Neural crest cell (in vitro differentiated cells): ENCODE data around the gene GALNT9. TPM values are rescaled to one million over a fixed set of nuclear protein-coding genes. Genes with fewer than 3 reads are reported as not detected.

Experiments
- DNase-seq: peaks from one replicate; pipeline ENCODE4 v3.0.0; 2021; ENCODE audit warnings: low read depth, mixed read lengths, low spot score
- H3K27ac Mint-ChIP-seq: one replicate; pipeline ENCODE4 v1.8.0; 2021; ENCODE audit warnings: mild to moderate bottlenecking, mixed read lengths; ENCODE audit not compliant: unreplicated experiment
- H3K27me3 Mint-ChIP-seq: 2 replicates; pipeline ENCODE4 v1.8.0; 2021; ENCODE audit warnings: low read depth, mild to moderate bottlenecking, mixed read lengths
- H3K36me3 Mint-ChIP-seq: 2 replicates; pipeline ENCODE4 v1.8.0; 2021; ENCODE audit warnings: low read depth, mild to moderate bottlenecking, mixed read lengths
- H3K4me1 Mint-ChIP-seq: 2 replicates; pipeline ENCODE4 v1.8.0; 2021; ENCODE audit warnings: mixed read lengths
- H3K4me3 Mint-ChIP-seq: one replicate; pipeline ENCODE4 v1.8.0; 2021; ENCODE audit warnings: mild to moderate bottlenecking, mixed read lengths
- H3K9me3 Mint-ChIP-seq: 2 replicates; pipeline ENCODE4 v1.8.0; 2021; ENCODE audit warnings: mixed read lengths
- total RNA-seq: library from RNA; stranded (reverse); gene quantifications from 2 replicates; pipeline ENCODE4 v1.2.1, GENCODE V29; 2021
- TF ChIP-seq, protein P1 (sequence below): fragments of 200-600 bp; sonication (generic); conservative IDR thresholded peaks from 2 replicates; pipeline ENCODE4 v1.5.0; 2021; ENCODE audit warnings: antibody characterized with exemption, mild to moderate bottlenecking

GALNT9 gene
- total RNA-seq, 1 donor from 2014 or later, result 1.3 TPM

DNA sequence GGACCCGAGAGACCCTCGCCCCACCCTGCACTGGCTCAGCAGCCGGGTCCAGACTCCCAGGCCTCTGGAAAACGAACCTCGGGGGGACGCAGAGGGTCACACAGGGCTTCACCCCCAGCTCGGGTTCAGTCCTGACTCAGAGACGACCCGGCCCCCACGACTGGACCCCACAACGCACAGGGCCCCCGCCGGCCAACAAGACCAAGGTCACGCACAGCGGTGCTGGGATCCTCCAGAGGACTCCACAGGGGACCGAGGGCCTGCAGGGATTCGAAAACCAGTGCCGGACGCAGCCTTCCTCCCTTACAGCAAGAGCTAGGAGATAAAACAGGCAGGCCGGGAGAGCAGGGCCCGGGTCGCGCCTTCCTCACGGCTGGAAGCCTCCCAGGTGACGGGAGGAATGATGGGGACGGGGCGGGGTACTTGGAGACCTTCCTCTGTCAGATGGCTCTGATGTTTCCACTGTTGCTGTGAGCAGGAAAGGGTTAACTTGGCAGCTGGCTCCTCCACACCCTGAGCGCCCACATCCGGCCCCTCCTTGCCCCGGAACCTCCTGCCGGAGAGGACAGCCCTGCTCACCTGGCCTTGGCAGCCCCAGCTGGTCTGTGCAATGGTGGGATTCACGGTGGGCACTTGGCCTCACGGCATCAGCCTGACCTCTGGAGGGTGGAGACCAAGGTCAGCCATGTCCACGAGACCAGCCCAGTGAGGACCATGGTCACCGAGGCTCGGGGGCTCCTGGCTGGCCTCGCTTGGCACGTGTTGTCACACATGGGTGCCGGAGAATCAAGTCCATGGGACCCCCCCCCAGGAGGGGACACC is 46.2 kb downstream of the GALNT9 start:
- Mint-ChIP-seq H3K36me3 (no peaks in the 10 kb centered on the region), H3K27ac (no peak overlapping the region), H3K9me3 (no peaks in the 10 kb centered on the region), H3K27me3 (peaks cover 41% of the 10 kb centered on the region), H3K4me1 (peaks cover 5% of the 10 kb centered on the region), H3K4me3 (no peak overlapping the region)
- no peak for DNase-seq
- TF ChIP-seq, protein P1, sequence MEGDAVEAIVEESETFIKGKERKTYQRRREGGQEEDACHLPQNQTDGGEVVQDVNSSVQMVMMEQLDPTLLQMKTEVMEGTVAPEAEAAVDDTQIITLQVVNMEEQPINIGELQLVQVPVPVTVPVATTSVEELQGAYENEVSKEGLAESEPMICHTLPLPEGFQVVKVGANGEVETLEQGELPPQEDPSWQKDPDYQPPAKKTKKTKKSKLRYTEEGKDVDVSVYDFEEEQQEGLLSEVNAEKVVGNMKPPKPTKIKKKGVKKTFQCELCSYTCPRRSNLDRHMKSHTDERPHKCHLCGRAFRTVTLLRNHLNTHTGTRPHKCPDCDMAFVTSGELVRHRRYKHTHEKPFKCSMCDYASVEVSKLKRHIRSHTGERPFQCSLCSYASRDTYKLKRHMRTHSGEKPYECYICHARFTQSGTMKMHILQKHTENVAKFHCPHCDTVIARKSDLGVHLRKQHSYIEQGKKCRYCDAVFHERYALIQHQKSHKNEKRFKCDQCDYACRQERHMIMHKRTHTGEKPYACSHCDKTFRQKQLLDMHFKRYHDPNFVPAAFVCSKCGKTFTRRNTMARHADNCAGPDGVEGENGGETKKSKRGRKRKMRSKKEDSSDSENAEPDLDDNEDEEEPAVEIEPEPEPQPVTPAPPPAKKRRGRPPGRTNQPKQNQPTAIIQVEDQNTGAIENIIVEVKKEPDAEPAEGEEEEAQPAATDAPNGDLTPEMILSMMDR, result no peak

DNA sequence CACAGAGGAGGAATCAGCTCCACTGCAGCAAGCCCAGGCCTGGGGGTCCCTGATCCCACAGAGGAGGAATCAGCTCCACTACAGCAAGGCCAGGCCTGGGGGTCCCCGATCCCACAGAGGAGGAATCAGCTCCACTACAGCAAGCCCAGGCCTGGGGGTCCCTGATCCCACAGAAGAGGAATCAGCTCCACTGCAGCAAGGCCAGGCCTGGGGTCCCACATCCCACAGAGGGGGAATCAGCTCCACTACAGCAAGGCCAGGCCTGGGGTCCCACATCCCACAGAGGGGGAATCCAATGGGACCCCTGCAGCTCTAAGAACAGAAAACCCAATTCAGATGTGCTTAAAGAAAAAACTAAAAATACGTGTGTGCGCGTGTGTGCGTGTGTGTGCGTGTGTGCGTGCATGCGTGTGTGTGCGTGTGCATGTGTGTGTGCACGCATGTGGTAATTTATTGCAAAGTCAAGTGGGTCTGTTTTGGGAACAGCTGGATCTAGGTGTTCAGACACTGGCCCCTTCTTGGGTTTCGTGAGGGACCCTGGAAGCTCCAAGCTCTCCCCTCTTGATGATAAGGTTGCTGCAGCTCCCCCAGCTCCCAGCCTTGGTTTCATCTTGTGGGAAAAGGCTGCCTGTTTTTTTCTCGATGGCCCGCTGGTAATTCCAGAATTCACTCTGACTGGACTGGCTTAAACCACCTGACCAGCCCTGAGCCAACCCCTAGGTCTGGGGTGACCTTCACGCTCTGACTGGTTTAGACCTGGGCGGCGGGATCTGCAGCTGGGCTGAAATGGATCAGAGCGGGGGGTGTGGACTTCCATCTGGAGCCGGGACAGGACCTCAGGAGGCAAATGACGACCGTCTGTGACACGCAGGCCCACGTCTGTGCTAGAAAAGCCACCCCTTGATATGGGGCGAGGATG is 47.1 kb downstream of the GALNT9 start:
- Mint-ChIP-seq H3K4me1 (peaks cover 5% of the 10 kb centered on the region), H3K9me3 (no peaks in the 10 kb centered on the region), H3K4me3 (no peak overlapping the region), H3K27ac (no peak overlapping the region), H3K36me3 (no peaks in the 10 kb centered on the region), H3K27me3 (peaks cover 32% of the 10 kb centered on the region)
- TF ChIP-seq, protein P1, result no peak
- no peak for DNase-seq

DNA sequence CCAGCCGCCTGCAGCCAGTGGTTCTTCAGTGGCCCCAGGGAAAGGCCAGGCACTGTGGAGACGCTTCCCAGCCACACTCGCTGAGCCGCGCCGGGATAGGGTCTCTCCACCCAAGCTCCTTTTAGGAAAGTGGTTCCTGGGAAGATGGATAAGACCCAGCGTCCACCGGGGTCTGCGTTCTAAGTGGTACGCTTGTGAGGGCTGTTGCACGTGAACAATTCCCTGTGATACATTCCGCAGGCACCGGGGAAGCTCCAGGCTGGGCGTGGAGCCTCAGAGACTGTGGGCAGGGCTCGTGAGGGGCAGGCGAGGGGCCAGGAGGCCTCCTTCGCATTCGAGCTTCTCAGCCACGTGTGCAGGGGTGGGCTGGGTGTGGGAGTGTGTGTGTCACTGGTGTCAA is 48.4 kb downstream of the GALNT9 start:
- no peak overlapping the region for H3K4me3 Mint-ChIP-seq

DNA sequence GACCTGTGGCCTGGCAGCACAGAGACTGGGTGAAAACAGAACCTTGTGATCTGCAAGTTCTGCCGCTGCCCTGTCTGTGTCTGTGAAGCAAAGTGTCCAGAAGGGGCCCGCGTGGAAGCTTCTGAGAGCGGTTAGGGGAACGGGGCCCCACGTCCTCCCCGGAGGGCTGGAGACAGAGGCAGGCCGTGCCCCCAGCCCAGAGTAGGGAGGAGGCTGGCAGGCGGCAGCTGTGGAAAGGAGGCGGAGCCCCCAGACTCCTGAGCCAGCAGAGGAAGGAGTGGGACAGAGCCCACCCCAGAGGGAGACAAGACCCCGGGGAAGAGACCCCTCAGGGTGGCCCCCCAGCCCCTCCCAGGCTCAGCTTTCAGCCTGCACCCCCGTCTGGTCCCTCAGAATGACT is 49.0 kb downstream of the GALNT9 start:
- no peaks in the 10 kb centered on the region for H3K9me3 Mint-ChIP-seq
- TF ChIP-seq, protein P1, result no peak
- DNase-seq, result no peak
- no peak overlapping the region for H3K4me3 Mint-ChIP-seq
- no peaks in the 10 kb centered on the region for H3K36me3 Mint-ChIP-seq
- H3K27ac Mint-ChIP-seq, result no peak overlapping the region
- H3K27me3 Mint-ChIP-seq, result peaks cover 25% of the 10 kb centered on the region
- H3K4me1 Mint-ChIP-seq, result peaks cover 17% of the 10 kb centered on the region

More for the DNA sequence above, 48.4 kb downstream of the GALNT9 start:
- Mint-ChIP-seq H3K27ac (no peak overlapping the region), H3K36me3 (no peaks in the 10 kb centered on the region), H3K4me1 (peaks cover 15% of the 10 kb centered on the region), H3K9me3 (no peaks in the 10 kb centered on the region), H3K27me3 (peaks cover 29% of the 10 kb centered on the region)
- TF ChIP-seq, protein P1, result no peak
- DNase-seq, result no peak

DNA sequence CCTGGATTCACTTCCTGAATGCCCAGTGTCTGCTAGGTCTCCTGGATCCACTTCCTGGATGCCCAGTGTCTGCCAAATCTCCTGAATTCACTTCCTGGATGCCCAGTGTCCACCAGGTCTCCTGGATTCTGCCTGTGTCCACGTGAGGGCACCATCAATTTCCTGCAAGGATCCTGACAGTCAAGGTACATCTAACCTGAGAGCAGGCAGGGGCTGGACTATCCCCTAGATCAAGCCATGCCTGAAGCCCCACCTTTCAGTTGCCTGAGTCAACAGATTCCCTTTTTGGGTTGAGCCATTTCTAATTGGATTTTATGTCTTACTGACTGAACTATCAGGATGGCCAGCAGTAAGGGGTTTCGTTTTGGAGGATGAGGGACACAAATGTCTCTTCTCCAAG is 49.5 kb downstream of the GALNT9 start:
- Mint-ChIP-seq H3K9me3 (no peaks in the 10 kb centered on the region), H3K27ac (no peak overlapping the region), H3K36me3 (no peaks in the 10 kb centered on the region), H3K4me1 (peaks cover 22% of the 10 kb centered on the region), H3K27me3 (peaks cover 25% of the 10 kb centered on the region), H3K4me3 (no peak overlapping the region)
- DNase-seq, result no peak
- TF ChIP-seq, protein P1, result no peak
